EL (cell line): ENCODE results near the gene ADCY9.
A peak's percentile ranks its signal among the peaks of the same experiment; 100 is the strongest.
"Not testable (repeated sequence)": the region's sequence is repeated elsewhere in the genome, so short reads cannot be mapped to it uniquely, and the experiment has no call there.

Experiments used
- DNase-seq: peaks from one replicate; pipeline ENCODE4 v3.0.0-alpha.2; 2016

Gene ADCY9

DNA sequence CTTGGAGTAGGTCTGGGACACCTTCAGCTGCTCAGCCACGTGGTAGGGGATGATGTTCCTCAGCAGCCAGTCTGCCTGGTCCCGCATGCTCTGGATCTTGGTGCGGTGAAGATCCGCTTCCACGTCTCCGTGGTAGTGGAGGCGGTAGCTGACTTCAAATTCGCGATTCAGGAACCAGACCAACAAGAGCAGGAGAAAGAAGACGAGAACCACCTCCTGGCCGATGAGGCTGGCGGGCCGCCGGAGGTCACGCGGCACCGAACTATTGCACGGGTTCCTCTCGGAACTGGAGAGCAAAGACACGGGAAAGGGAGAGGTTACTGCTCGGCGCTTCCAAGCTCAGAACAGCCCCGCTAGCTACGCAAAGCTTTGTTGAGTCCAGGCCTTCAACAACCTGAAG is 149.6 kb downstream of the ADCY9 start:
- DNase-seq, result no peak

DNA sequence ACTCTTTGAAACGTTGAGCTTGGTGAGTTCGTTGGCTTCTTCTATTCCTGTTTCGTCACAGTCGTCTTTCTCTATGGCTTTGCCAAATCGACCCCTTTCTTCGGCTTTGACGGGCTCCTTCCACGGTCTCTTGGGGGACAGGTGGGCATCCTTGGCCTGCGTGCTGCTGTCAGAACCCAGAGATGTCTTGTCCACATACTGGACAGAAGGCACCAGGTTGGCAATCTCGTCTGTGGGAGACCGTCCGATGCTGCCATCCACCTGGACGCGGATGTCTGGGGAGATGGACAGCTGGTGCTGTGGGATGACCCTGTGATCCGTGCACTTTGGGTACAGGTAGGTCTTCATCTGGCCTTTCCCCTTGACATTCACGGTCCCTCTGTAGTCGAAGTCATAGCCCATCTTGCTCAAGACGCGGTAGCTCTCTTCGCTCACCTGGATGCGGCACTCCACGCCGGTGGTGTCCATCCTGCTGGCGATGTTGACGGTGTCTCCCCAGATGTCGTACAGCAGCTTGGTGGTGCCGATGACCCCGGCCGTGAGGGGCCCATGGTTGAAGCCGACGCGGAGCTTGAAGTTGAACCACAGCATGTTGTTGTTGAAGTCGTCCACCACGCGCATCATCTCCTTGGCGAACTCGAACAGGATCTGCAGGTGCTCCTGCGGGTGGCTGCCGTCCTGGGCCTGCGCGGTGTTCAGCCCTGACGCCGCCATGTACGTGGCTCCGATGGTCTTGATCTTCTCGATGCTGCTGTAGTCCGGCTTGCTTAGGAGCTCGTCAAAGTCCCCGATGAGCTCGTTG is 150.3 kb downstream of the ADCY9 start:
- no peak for DNase-seq

DNA sequence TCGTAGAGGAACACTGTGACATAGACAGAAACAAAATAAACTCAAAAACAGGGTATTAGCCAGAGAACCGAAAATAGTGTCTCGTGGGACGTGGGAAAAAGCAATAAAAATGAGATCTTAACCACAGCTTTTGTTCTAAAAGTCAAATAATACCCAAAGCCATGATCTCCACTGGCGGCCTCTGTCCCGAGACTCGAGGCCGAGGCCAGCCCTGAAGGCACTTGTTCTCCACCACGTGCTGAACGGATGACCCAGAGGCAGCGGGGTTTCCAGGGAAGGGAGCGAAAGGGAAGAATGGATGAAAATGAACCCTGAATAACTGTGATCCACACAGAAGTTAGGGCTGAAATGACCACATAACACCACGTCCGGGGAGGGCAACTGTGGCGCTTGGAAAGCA is 150.9 kb downstream of the ADCY9 start:
- DNase-seq, result no peak

DNA sequence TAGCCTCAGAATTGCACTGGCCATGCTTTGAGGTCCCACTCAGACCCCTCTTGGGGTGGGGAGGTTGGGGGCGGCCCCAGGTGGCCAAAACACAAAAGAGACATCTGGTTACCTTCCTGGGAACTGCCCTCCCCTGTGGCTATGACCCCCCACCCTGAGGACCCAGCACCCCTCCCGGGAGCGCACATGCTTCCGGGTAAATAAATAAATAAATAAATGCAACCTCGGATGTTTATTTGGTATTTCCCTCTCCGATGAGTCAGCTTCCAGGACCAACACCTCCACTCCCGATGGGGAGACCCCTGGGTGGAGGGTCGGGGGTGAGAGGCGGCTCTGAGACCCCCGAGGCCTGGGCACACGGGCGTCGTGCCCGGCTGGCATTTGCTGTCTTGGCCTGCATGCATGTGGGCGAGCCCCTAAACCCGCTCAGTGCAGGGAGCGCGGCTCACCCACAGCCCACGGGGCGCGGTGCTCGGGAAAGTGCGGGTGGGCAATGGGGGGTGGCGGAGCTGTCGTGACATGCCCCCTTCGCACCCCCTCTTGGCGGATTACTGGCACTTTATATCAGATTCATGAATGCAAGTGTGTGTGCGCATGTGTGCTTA is 151.5 kb downstream of the ADCY9 start:
- no peak for DNase-seq

GRCh38 chr16:3963886-3964685 is 152.2 kb downstream of the ADCY9 start:
- DNase-seq, result no peak

DNA sequence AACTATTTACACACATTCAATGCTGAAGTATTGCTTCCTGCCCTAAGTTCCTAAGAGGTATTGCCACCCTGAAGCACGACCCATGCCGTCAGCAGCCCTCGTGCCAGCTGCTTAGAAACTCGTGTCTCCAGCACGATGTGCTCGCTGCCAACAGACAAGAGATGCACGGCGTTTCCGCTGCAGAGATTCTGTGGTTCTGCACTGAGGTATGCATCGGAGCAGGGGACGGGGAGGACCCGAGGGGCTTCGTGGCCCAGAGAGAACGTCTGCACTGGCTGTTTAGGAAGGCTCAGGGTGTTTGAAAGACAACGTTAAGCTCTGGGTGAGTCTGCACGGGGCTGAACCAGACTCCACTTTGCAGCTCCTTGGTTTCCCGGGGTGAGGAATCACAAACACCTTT is 153.0 kb downstream of the ADCY9 start:
- DNase-seq, result no peak

DNA sequence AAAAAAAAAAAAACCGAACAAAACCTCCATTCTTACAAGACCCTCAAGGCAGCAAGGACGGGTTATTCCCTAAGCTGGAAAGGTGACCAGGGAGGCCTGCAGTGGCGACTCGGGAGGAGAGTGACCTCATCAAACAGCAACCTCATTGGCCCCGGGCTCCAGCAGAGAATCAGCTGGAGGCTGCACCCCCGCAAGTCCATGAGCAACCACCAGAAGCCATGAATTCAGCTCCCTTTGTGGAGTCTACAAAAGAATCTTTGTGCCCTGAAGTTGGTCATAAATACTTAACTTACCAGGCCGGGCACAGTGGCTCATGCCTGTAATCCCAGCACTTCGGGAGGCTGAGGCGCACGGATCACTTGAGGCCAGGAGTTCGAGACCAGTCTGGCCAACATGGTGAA is 154.8 kb downstream of the ADCY9 start:
- DNase-seq, result peak; percentile 68

GRCh38 chr16:3959926-3960590 is 156.2 kb downstream of the ADCY9 start:
- not testable (repeated sequence) for DNase-seq

DNA sequence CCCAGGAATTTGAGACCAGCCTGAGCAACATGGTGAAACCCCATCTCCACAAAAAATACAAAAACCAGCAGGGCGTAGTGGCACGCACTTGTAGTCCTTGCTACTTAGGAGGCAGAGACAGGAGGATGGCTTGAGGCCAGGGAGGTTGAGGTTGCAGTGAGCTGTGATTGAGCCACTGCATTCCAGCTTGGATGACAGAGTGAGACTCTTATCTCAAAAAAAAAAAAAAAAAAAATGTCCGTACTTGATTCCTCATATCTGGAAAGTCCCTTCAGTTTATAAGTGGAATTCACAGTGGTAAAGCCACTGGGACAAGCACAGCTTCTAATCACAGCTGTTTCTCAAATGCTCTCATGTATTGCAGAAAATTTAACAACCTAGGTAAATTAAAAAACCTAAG is 157.1 kb downstream of the ADCY9 start:
- peak; percentile 71 for DNase-seq

DNA sequence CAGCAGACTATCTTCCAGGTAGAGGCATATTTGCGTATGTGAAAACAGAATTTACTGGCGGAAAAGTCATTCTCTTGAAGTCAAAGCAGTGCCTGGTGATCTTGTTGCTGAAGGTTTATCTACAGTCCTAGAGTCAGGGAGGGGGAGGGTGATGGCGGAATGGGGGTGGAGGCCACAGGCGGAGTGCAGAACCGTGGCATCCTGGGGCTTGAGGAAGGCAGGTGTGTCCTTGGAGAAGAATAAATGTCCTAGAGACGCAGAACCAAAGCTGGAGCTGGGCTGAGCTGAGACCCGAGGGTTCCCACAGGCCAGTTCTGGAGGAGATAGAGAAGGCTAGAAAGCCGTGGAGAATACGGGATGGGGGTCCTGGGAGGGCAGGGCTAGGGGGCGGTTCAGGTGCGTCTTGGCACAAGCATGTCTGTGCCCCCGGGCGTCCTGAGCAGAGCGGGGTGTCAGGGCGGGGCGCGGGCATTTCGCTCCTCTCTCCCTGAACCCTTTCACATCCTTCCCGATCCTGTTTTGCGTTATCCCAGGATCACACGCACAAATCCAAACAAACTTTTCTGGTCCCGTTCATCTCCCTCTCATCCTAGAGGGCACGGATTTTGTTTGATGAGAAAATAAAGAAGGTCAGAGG is 158.8 kb downstream of the ADCY9 start:
- no peak for DNase-seq

GRCh38 chr16:3954411-3954921 is 161.8 kb downstream of the ADCY9 start:
- DNase-seq, result no peak

- DNase-seq, result no peak
Measured at GRCh38 chr16:3953728-3954410, 162.4 kb downstream of the ADCY9 start.

- DNase-seq, result no peak
Measured at GRCh38 chr16:3952737-3953131, 163.5 kb downstream of the ADCY9 start.

- no peak for DNase-seq
Measured at GRCh38 chr16:3951861-3952736, 164.1 kb downstream of the ADCY9 start.

DNA sequence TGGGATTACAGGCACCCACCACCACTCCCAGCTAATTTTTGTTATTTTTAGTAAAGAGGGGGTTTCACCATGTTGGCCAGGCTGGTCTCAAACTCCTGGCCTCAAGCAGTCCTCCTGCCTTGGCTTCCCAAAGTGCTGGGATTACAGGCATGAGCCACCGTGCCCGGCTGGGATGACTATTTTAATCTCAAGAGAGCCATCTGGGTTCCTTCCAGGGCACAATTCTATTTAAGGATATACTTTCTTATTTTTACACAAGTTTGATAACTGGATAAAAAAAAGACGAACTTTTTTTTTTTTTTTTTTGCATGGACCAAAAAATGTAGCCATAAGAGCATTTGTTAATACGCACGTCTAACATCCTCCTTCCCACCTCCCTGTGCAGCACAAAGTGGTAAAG is 164.9 kb downstream of the ADCY9 start:
- not testable (repeated sequence) for DNase-seq

GRCh38 chr16:3950343-3951193 is 165.7 kb downstream of the ADCY9 start:
- DNase-seq, result peak; percentile 98

DNA sequence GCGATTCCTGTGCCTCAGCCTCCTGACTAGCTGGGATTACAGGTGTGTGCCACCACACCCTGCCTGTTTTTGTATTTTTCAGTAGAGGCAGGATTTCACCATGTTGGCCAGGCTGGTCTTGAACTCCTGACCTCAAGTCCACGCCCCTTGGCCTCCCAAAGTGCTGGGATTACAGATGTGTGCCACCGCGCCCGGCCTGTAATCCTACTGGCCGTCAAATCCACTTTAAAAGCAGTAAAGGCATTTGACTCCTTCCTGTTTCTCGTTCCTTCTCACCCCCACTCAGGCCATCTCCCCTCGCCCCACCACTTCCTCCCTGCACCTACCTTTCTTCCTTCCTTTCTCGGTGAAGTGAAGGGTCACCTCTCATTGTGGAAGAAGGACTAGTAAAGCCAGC is 166.3 kb downstream of the ADCY9 start:
- no peak for DNase-seq

DNA sequence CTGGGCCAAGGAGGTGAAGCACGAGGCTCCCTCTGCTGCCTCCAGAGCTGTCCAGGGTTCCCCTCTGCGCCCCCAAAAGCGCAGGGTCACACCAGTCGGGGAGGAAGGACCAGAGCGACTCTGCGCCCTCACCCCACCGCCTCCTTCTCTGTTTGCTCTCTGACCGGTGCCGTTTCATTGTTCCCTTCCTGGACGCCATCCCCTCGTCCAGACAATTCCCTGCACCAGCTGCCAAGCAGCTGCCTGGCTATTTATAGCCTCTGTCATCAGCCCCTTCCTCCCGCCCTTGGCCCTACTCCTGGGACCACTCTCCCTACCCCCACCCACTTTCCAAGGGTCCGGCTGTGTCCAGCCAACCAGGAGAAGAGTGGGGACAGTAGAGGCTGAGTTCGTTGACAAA is 167.0 kb downstream of the ADCY9 start:
- DNase-seq, result no peak

- DNase-seq, result no peak
Measured at GRCh38 chr16:3948378-3948995, 167.8 kb downstream of the ADCY9 start.
